GM18519 (cell line): ENCODE data around the gene KANSL1.
"Not testable (repeated sequence)": the region's sequence is repeated elsewhere in the genome, so short reads cannot be mapped to it uniquely, and the experiment has no call there.

ENCODE experiments used
- ATAC-seq: cut with Tn5 transposase; IDR thresholded peaks from one replicate; pipeline ENCODE4 v1.9.1; 2021; ENCODE audit warnings: mild to moderate bottlenecking, moderate library complexity; ENCODE audit not compliant: unreplicated experiment, low FRiP score

Gene KANSL1

GRCh38 chr17:46006082-46006481 is 187.1 kb downstream of the KANSL1 start:
- not testable (repeated sequence) for ATAC-seq

- ATAC-seq = no peak
Measured at GRCh38 chr17:46003907-46004748, 189.1 kb downstream of the KANSL1 start.

GRCh38 chr17:46002973-46003316 is 190.3 kb downstream of the KANSL1 start:
- ATAC-seq = no peak

- no peak for ATAC-seq
Measured at GRCh38 chr17:46002311-46002972, 190.8 kb downstream of the KANSL1 start.

GRCh38 chr17:46001390-46002310 is 191.6 kb downstream of the KANSL1 start:
- ATAC-seq = no peak

- no peak for ATAC-seq
Measured at GRCh38 chr17:46000757-46001156, 192.5 kb downstream of the KANSL1 start.

- ATAC-seq = no peak
Measured at GRCh38 chr17:46000292-46000691, 192.9 kb downstream of the KANSL1 start.

GRCh38 chr17:45999900-46000290 is 193.3 kb downstream of the KANSL1 start:
- no peak for ATAC-seq

- ATAC-seq = no peak
Measured at GRCh38 chr17:45998987-45999899, 194.0 kb downstream of the KANSL1 start, which contains the start of gene STH. Gene STH, plus strand, starts transcription at chr17:45999250. Its CDS starts 30 bp downstream, at chr17:45999280.

GRCh38 chr17:45997624-45998023 is 195.6 kb downstream of the KANSL1 start:
- no peak for ATAC-seq

- ATAC-seq = no peak
Measured at GRCh38 chr17:45997166-45997565, 196.1 kb downstream of the KANSL1 start.

- no peak for ATAC-seq
Measured at GRCh38 chr17:45996282-45996937, 196.8 kb downstream of the KANSL1 start.

- ATAC-seq = no peak
Measured at GRCh38 chr17:45995627-45996270, 197.5 kb downstream of the KANSL1 start.

GRCh38 chr17:45994987-45995386 is 198.2 kb downstream of the KANSL1 start:
- no peak for ATAC-seq

- ATAC-seq = no peak
Measured at GRCh38 chr17:45993962-45994627, 199.1 kb downstream of the KANSL1 start.

- ATAC-seq = no peak
Measured at GRCh38 chr17:45992904-45993303, 200.3 kb downstream of the KANSL1 start.

GRCh38 chr17:45992175-45992574 is 201.1 kb downstream of the KANSL1 start:
- no peak for ATAC-seq

- no peak for ATAC-seq
Measured at GRCh38 chr17:45991341-45991740, 201.9 kb downstream of the KANSL1 start.
